Glutamatergic neuron (in vitro differentiated cells): Measurements from ENCODE around the gene ALPK3. TPM values are rescaled to one million over a fixed set of nuclear protein-coding genes. Genes with fewer than 3 reads are reported as not detected.

Experiments used
- DNase-seq: peaks from one replicate; pipeline ENCODE4 v3.0.0; 2022
- H3K27ac Mint-ChIP-seq: one replicate; pipeline ENCODE4 v1.8.0; 2020; ENCODE audit warnings: mild to moderate bottlenecking, mixed read lengths, inconsistent platforms; ENCODE audit not compliant: unreplicated experiment
- H3K27me3 Mint-ChIP-seq: one replicate; pipeline ENCODE4 v1.8.0; 2020; ENCODE audit warnings: mild to moderate bottlenecking, moderate library complexity, mixed read lengths, inconsistent platforms; ENCODE audit not compliant: unreplicated experiment
- H3K36me3 Mint-ChIP-seq: one replicate; pipeline ENCODE4 v1.8.0; 2020; ENCODE audit warnings: mild to moderate bottlenecking, mixed read lengths, inconsistent platforms; ENCODE audit not compliant: unreplicated experiment
- H3K4me1 Mint-ChIP-seq: one replicate; pipeline ENCODE4 v1.8.0; 2020; ENCODE audit warnings: mild to moderate bottlenecking, low read depth, mixed read lengths, inconsistent platforms; ENCODE audit not compliant: unreplicated experiment
- H3K4me3 Mint-ChIP-seq: one replicate; pipeline ENCODE4 v1.8.0; 2020; ENCODE audit warnings: mild to moderate bottlenecking, mixed read lengths, inconsistent platforms; ENCODE audit not compliant: unreplicated experiment
- H3K9me3 Mint-ChIP-seq: one replicate; pipeline ENCODE4 v1.8.0; 2020; ENCODE audit warnings: mild to moderate bottlenecking, moderate library complexity, mixed read lengths, inconsistent platforms; ENCODE audit not compliant: unreplicated experiment
- CTCF ChIP-seq: fragments of 200-600 bp; sonication (generic); IDR thresholded peaks from one replicate; pipeline ENCODE4 v1.5.0; 2021; ENCODE audit not compliant: partially characterized antibody, unreplicated experiment
- total RNA-seq: library from RNA; stranded (reverse); fragmentation: NEBNext Ultra II Directional; extraction: Animal tissue kit (Norgen Biotek cat#: 25700); gene quantifications from one replicate; pipeline ENCODE4 v1.2.1, GENCODE V29; 2021; ENCODE audit not compliant: unreplicated experiment

Gene ALPK3
- total RNA-seq, 1 donor from 2014 or later: 6.8 TPM

GRCh38 chr15:84847382-84847781 is 30.2 kb downstream of the ALPK3 start:
- H3K9me3 Mint-ChIP-seq: peaks cover 5% of the 10 kb centered on the region
- H3K36me3 Mint-ChIP-seq: peaks cover 18% of the 10 kb centered on the region
- H3K27ac Mint-ChIP-seq: no peak overlapping the region
- no peaks in the 10 kb centered on the region for H3K27me3 Mint-ChIP-seq
- no peak overlapping the region for H3K4me3 Mint-ChIP-seq
- no peak for DNase-seq
- TF ChIP-seq CTCF: no peak
- H3K4me1 Mint-ChIP-seq: no peaks in the 10 kb centered on the region

- H3K9me3 Mint-ChIP-seq: peaks cover 1% of the 10 kb centered on the region
- peaks cover 2% of the 10 kb centered on the region for H3K27me3 Mint-ChIP-seq
- DNase-seq: no peak
- no peak overlapping the region for H3K4me3 Mint-ChIP-seq
- no peak overlapping the region for H3K27ac Mint-ChIP-seq
- peaks cover 4% of the 10 kb centered on the region for H3K4me1 Mint-ChIP-seq
- no peak for TF ChIP-seq CTCF
- H3K36me3 Mint-ChIP-seq: peaks cover 6% of the 10 kb centered on the region
Measured at GRCh38 chr15:84852212-84852611, 35.1 kb downstream of the ALPK3 start.

- no peak for TF ChIP-seq CTCF
- no peaks in the 10 kb centered on the region for H3K36me3 Mint-ChIP-seq
- no peak for DNase-seq
- H3K27me3 Mint-ChIP-seq: peaks cover 2% of the 10 kb centered on the region
- H3K4me3 Mint-ChIP-seq: no peak overlapping the region
- H3K27ac Mint-ChIP-seq: no peak overlapping the region
- peaks cover 4% of the 10 kb centered on the region for H3K4me1 Mint-ChIP-seq
- H3K9me3 Mint-ChIP-seq: no peaks in the 10 kb centered on the region
Measured at GRCh38 chr15:84855136-84855535, 38.0 kb downstream of the ALPK3 start.

- Mint-ChIP-seq H3K27ac (no peak overlapping the region), H3K36me3 (no peaks in the 10 kb centered on the region), H3K4me1 (peaks cover 4% of the 10 kb centered on the region), H3K27me3 (peaks cover 2% of the 10 kb centered on the region), H3K4me3 (no peak overlapping the region), H3K9me3 (no peaks in the 10 kb centered on the region)
- no peak for DNase-seq
- no peak for TF ChIP-seq CTCF
Measured at GRCh38 chr15:84855765-84856164, 38.6 kb downstream of the ALPK3 start.

GRCh38 chr15:84856731-84857417 is 39.7 kb downstream of the ALPK3 start:
- H3K27ac Mint-ChIP-seq: no peak overlapping the region
- H3K4me3 Mint-ChIP-seq: no peak overlapping the region
- peaks cover 4% of the 10 kb centered on the region for H3K4me1 Mint-ChIP-seq
- H3K36me3 Mint-ChIP-seq: no peaks in the 10 kb centered on the region
- H3K27me3 Mint-ChIP-seq: peaks cover 4% of the 10 kb centered on the region
- no peak for DNase-seq
- TF ChIP-seq CTCF: no peak
- H3K9me3 Mint-ChIP-seq: peaks cover 2% of the 10 kb centered on the region
